ENCODE data around the gene SLC4A2. TPM values are rescaled to one million over a fixed set of nuclear protein-coding genes. Genes with fewer than 3 reads are reported as not detected.

The SLC4A2 gene
- total RNA-seq, 2 donors from 2014 or later: 265 to 284 TPM

- peaks cover 25% of the 10 kb centered on the region for H3K36me3 ChIP-seq (ENCODE audit: control insufficient read depth, insufficient read depth, low read length)
- no peak overlapping the region for H3K4me3 ChIP-seq (ENCODE audit: low read length)
- no peak for TF ChIP-seq CTCF (conservative IDR thresholded peaks at IDR 0.05)
- 91% methylated on average over 16 to 20 of the region's 20 CpGs for WGBS, 2 experiments (ENCODE audit: insufficient coverage in 1 of 2, insufficient read length in 1 of 2)
- Mint-ChIP-seq H3K27ac (no peak overlapping the region), H3K9me3 (no peaks in the 10 kb centered on the region), H3K4me1 (peaks cover 9% of the 10 kb centered on the region), H3K4me3 (no peak overlapping the region), H3K27me3 (ENCODE audit: insufficient read depth) (no peaks in the 10 kb centered on the region), H3K36me3 (ENCODE audit: low read depth) (peaks cover 18% of the 10 kb centered on the region)
- H3K9me3 ChIP-seq (ENCODE audit: control insufficient read depth, low read length): no peaks in the 10 kb centered on the region
- no peak for DNase-seq
- no peak overlapping the region for H3K9ac ChIP-seq (ENCODE audit: extremely low read depth, low read length, poor library complexity, severe bottlenecking)
- H3K4me1 ChIP-seq (ENCODE audit: control insufficient read depth, insufficient read depth, low read length): no peaks in the 10 kb centered on the region
- H3K27me3 ChIP-seq (ENCODE audit: control insufficient read depth, insufficient read depth, low read length, poor library complexity, severe bottlenecking): no peaks in the 10 kb centered on the region
- no peak overlapping the region for H3K27ac ChIP-seq (ENCODE audit: low read depth, low read length)
These were observed 40.3 kb downstream of the SLC4A2 start for GRCh38 chr7:151099486-151100211.

- no peak overlapping the region for H3K4me3 ChIP-seq (ENCODE audit: low read length)
- no peaks in the 10 kb centered on the region for H3K4me1 ChIP-seq (ENCODE audit: control insufficient read depth, insufficient read depth, low read length)
- no peaks in the 10 kb centered on the region for H3K27me3 Mint-ChIP-seq (ENCODE audit: insufficient read depth)
- no peaks in the 10 kb centered on the region for H3K27me3 ChIP-seq (ENCODE audit: control insufficient read depth, insufficient read depth, low read length, poor library complexity, severe bottlenecking)
- peaks cover 14% of the 10 kb centered on the region for H3K36me3 Mint-ChIP-seq (ENCODE audit: low read depth)
- no peak overlapping the region for H3K4me3 Mint-ChIP-seq
- no peak overlapping the region for H3K27ac ChIP-seq (ENCODE audit: low read depth, low read length)
- no peak overlapping the region for H3K9ac ChIP-seq (ENCODE audit: extremely low read depth, low read length, poor library complexity, severe bottlenecking)
- no peak for DNase-seq
- peaks cover 32% of the 10 kb centered on the region for H3K36me3 ChIP-seq (ENCODE audit: control insufficient read depth, insufficient read depth, low read length)
- H3K9me3 Mint-ChIP-seq: no peaks in the 10 kb centered on the region
- H3K27ac Mint-ChIP-seq: no peak overlapping the region
- no peak for TF ChIP-seq CTCF (conservative IDR thresholded peaks at IDR 0.05)
- H3K4me1 Mint-ChIP-seq: peaks cover 12% of the 10 kb centered on the region
- WGBS, 2 experiments (ENCODE audit: insufficient coverage in 1 of 2, insufficient read length in 1 of 2): 93 to 100% methylated on average over 2 to 10 of the region's 10 CpGs
- no peaks in the 10 kb centered on the region for H3K9me3 ChIP-seq (ENCODE audit: control insufficient read depth, low read length)
These were observed 41.5 kb downstream of the SLC4A2 start for GRCh38 chr7:151100921-151101320.

- 85 to 94% methylated on average over 18 to 24 of the region's 24 CpGs for WGBS, 2 experiments (ENCODE audit: insufficient coverage in 1 of 2, insufficient read length in 1 of 2)
- Histone ChIP-seq H3K4me1 (ENCODE audit: control insufficient read depth, insufficient read depth, low read length) (no peaks in the 10 kb centered on the region), H3K9me3 (ENCODE audit: control insufficient read depth, low read length) (no peaks in the 10 kb centered on the region), H3K9ac (ENCODE audit: extremely low read depth, low read length, poor library complexity, severe bottlenecking) (no peak overlapping the region), H3K4me3 (ENCODE audit: low read length) (no peak overlapping the region), H3K36me3 (ENCODE audit: control insufficient read depth, insufficient read depth, low read length) (peaks cover 32% of the 10 kb centered on the region), H3K27ac (ENCODE audit: low read depth, low read length) (no peak overlapping the region), H3K27me3 (ENCODE audit: control insufficient read depth, insufficient read depth, low read length, poor library complexity, severe bottlenecking) (no peaks in the 10 kb centered on the region)
- no peaks in the 10 kb centered on the region for H3K9me3 Mint-ChIP-seq
- TF ChIP-seq CTCF (conservative IDR thresholded peaks at IDR 0.05): no peak
- H3K4me1 Mint-ChIP-seq: peaks cover 12% of the 10 kb centered on the region
- no peak for DNase-seq
- H3K27me3 Mint-ChIP-seq (ENCODE audit: insufficient read depth): no peaks in the 10 kb centered on the region
- no peak overlapping the region for H3K4me3 Mint-ChIP-seq
- no peak overlapping the region for H3K27ac Mint-ChIP-seq
- peaks cover 12% of the 10 kb centered on the region for H3K36me3 Mint-ChIP-seq (ENCODE audit: low read depth)
These were observed 42.4 kb downstream of the SLC4A2 start for GRCh38 chr7:151101621-151102396.
